ENCODE data around the gene TFAP2B. TPM values are rescaled to one million over a fixed set of nuclear protein-coding genes. Genes with fewer than 3 reads are reported as not detected.

The TFAP2B gene
- total RNA-seq = not detected

- DNase-seq (no peak), ATAC-seq (no peak)
- H3K27me3 Mint-ChIP-seq (ENCODE audit: low read depth) = peaks cover 66% of the 10 kb centered on the region
- H3K9me3 Mint-ChIP-seq (ENCODE audit: insufficient read depth) = no peaks in the 10 kb centered on the region
- H3K36me3 Mint-ChIP-seq (ENCODE audit: low read depth) = peaks cover 6% of the 10 kb centered on the region
- no peak within 1 kb of the TSS for H3K27ac Mint-ChIP-seq
- H3K4me3 Mint-ChIP-seq = no peak within 1 kb of the TSS
- peaks cover 10% of the 10 kb centered on the region for H3K4me1 Mint-ChIP-seq (ENCODE audit: low read depth)
- ChIA-PET POLR2A (no interaction called here), CTCF (no interaction called here)
Observed at GRCh38 chr6:50818673-50819072, at the start of gene TFAP2B. TSS of gene TFAP2B (plus strand) at chr6:50818871. CDS start at chr6:50818892, 21 bp downstream.

GRCh38 chr6:50778696-50779095 lies 40.0 kb upstream of the TFAP2B start:
- Mint-ChIP-seq H3K9me3 (ENCODE audit: insufficient read depth) (no peaks in the 10 kb centered on the region), H3K27me3 (ENCODE audit: low read depth) (no peaks in the 10 kb centered on the region), H3K27ac (no peak overlapping the region), H3K4me1 (ENCODE audit: low read depth) (no peaks in the 10 kb centered on the region), H3K4me3 (no peak overlapping the region), H3K36me3 (ENCODE audit: low read depth) (no peaks in the 10 kb centered on the region)
- DNase-seq = no peak
- ChIA-PET POLR2A (no interaction called here), CTCF (no interaction called here)
- no peak for ATAC-seq

- H3K4me3 Mint-ChIP-seq = no peak overlapping the region
- no peaks in the 10 kb centered on the region for H3K27me3 Mint-ChIP-seq (ENCODE audit: low read depth)
- ChIA-PET POLR2A (no interaction called here), CTCF (no interaction called here)
- no peaks in the 10 kb centered on the region for H3K4me1 Mint-ChIP-seq (ENCODE audit: low read depth)
- no peak for DNase-seq
- H3K36me3 Mint-ChIP-seq (ENCODE audit: low read depth) = no peaks in the 10 kb centered on the region
- no peaks in the 10 kb centered on the region for H3K9me3 Mint-ChIP-seq (ENCODE audit: insufficient read depth)
- H3K27ac Mint-ChIP-seq = no peak overlapping the region
- no peak for ATAC-seq
Observed at GRCh38 chr6:50780382-50780781, 38.3 kb upstream of the TFAP2B start.

- ChIA-PET POLR2A (no interaction called here), CTCF (no interaction called here)
- Mint-ChIP-seq H3K36me3 (ENCODE audit: low read depth) (no peaks in the 10 kb centered on the region), H3K27ac (no peak overlapping the region), H3K27me3 (ENCODE audit: low read depth) (no peaks in the 10 kb centered on the region), H3K4me3 (no peak overlapping the region), H3K4me1 (ENCODE audit: low read depth) (no peaks in the 10 kb centered on the region), H3K9me3 (ENCODE audit: insufficient read depth) (no peaks in the 10 kb centered on the region)
- ATAC-seq = no peak
- no peak for DNase-seq
Observed at GRCh38 chr6:50785921-50786320, 32.8 kb upstream of the TFAP2B start.

- CTCF ChIA-PET = no interaction called here
- H3K4me3 Mint-ChIP-seq = no peak overlapping the region
- no peaks in the 10 kb centered on the region for H3K4me1 Mint-ChIP-seq (ENCODE audit: low read depth)
- DNase-seq = peak; percentile 23
- H3K36me3 Mint-ChIP-seq (ENCODE audit: low read depth) = no peaks in the 10 kb centered on the region
- POLR2A ChIA-PET = no interaction called here
- H3K27ac Mint-ChIP-seq = no peak overlapping the region
- H3K27me3 Mint-ChIP-seq (ENCODE audit: low read depth) = no peaks in the 10 kb centered on the region
- ATAC-seq = no peak
- H3K9me3 Mint-ChIP-seq (ENCODE audit: insufficient read depth) = no peaks in the 10 kb centered on the region
Observed at GRCh38 chr6:50791900-50792508, 26.7 kb upstream of the TFAP2B start.

- DNase-seq (no peak), ATAC-seq (no peak)
Observed at GRCh38 chr6:50792771-50793170, 25.9 kb upstream of the TFAP2B start.

GRCh38 chr6:50795574-50795973 lies 23.1 kb upstream of the TFAP2B start:
- POLR2A ChIA-PET = no interaction called here
- no peak overlapping the region for H3K27ac Mint-ChIP-seq
- no peaks in the 10 kb centered on the region for H3K36me3 Mint-ChIP-seq (ENCODE audit: low read depth)
- ATAC-seq (no peak), DNase-seq (no peak)
- no peaks in the 10 kb centered on the region for H3K4me1 Mint-ChIP-seq (ENCODE audit: low read depth)
- no peak overlapping the region for H3K4me3 Mint-ChIP-seq
- CTCF ChIA-PET = no interaction called here
- H3K9me3 Mint-ChIP-seq (ENCODE audit: insufficient read depth) = no peaks in the 10 kb centered on the region
- H3K27me3 Mint-ChIP-seq (ENCODE audit: low read depth) = no peaks in the 10 kb centered on the region

More at GRCh38 chr6:50792771-50793170, 25.9 kb upstream of the TFAP2B start:
- CTCF ChIA-PET = no interaction called here
- Mint-ChIP-seq H3K4me3 (no peak overlapping the region), H3K36me3 (ENCODE audit: low read depth) (no peaks in the 10 kb centered on the region), H3K9me3 (ENCODE audit: insufficient read depth) (no peaks in the 10 kb centered on the region), H3K27me3 (ENCODE audit: low read depth) (no peaks in the 10 kb centered on the region), H3K27ac (no peak overlapping the region), H3K4me1 (ENCODE audit: low read depth) (no peaks in the 10 kb centered on the region)
- POLR2A ChIA-PET = no interaction called here

- Mint-ChIP-seq H3K4me3 (no peak overlapping the region), H3K27me3 (ENCODE audit: low read depth) (no peaks in the 10 kb centered on the region), H3K4me1 (ENCODE audit: low read depth) (no peaks in the 10 kb centered on the region), H3K36me3 (ENCODE audit: low read depth) (no peaks in the 10 kb centered on the region), H3K27ac (no peak overlapping the region), H3K9me3 (ENCODE audit: insufficient read depth) (no peaks in the 10 kb centered on the region)
- ChIA-PET POLR2A (no interaction called here), CTCF (no interaction called here)
- DNase-seq = no peak
- no peak for ATAC-seq
Observed at GRCh38 chr6:50804283-50804682, 14.4 kb upstream of the TFAP2B start.

GRCh38 chr6:50807035-50807434 lies 11.6 kb upstream of the TFAP2B start:
- H3K27me3 Mint-ChIP-seq (ENCODE audit: low read depth) = no peaks in the 10 kb centered on the region
- no peak for ATAC-seq
- ChIA-PET POLR2A (no interaction called here), CTCF (no interaction called here)
- H3K4me1 Mint-ChIP-seq (ENCODE audit: low read depth) = no peaks in the 10 kb centered on the region
- no peaks in the 10 kb centered on the region for H3K9me3 Mint-ChIP-seq (ENCODE audit: insufficient read depth)
- H3K36me3 Mint-ChIP-seq (ENCODE audit: low read depth) = no peaks in the 10 kb centered on the region
- H3K27ac Mint-ChIP-seq = no peak overlapping the region
- no peak for DNase-seq
- H3K4me3 Mint-ChIP-seq = no peak overlapping the region

GRCh38 chr6:50815436-50816114 lies 3.1 kb upstream of the TFAP2B start:
- H3K4me3 Mint-ChIP-seq = peak overlapping the region; percentile 83
- no peak for DNase-seq
- no peak overlapping the region for H3K27ac Mint-ChIP-seq
- peaks cover 10% of the 10 kb centered on the region for H3K4me1 Mint-ChIP-seq (ENCODE audit: low read depth)
- CTCF ChIA-PET = interaction anchor here (0.6 to 1.0 kb wide), 5 partner anchors 9 to 1148 kb away, joined by 3 read pairs; no protein-coding TSS in a partner anchor
- peaks cover 39% of the 10 kb centered on the region for H3K27me3 Mint-ChIP-seq (ENCODE audit: low read depth)
- H3K36me3 Mint-ChIP-seq (ENCODE audit: low read depth) = peaks cover 4% of the 10 kb centered on the region
- POLR2A ChIA-PET = no interaction called here
- ATAC-seq = no peak
- no peaks in the 10 kb centered on the region for H3K9me3 Mint-ChIP-seq (ENCODE audit: insufficient read depth)

- no peaks in the 10 kb centered on the region for H3K9me3 Mint-ChIP-seq (ENCODE audit: insufficient read depth)
- H3K4me1 Mint-ChIP-seq (ENCODE audit: low read depth) = peaks cover 10% of the 10 kb centered on the region
- CTCF ChIA-PET = interaction anchor here (0.6 to 1.5 kb wide), 6 partner anchors 8 to 1148 kb away, joined by 3 read pairs; no protein-coding TSS in a partner anchor
- peak overlapping the region; percentile 83 for H3K4me3 Mint-ChIP-seq
- POLR2A ChIA-PET = no interaction called here
- peak; percentile 78 for DNase-seq
- peaks cover 5% of the 10 kb centered on the region for H3K36me3 Mint-ChIP-seq (ENCODE audit: low read depth)
- H3K27me3 Mint-ChIP-seq (ENCODE audit: low read depth) = peaks cover 45% of the 10 kb centered on the region
- ATAC-seq = no peak
- no peak overlapping the region for H3K27ac Mint-ChIP-seq
Observed at GRCh38 chr6:50816115-50816675, 2.5 kb upstream of the TFAP2B start.

- no peaks in the 10 kb centered on the region for H3K9me3 Mint-ChIP-seq (ENCODE audit: insufficient read depth)
- H3K4me1 Mint-ChIP-seq (ENCODE audit: low read depth) = peaks cover 10% of the 10 kb centered on the region
- DNase-seq (no peak), ATAC-seq (no peak)
- no peak overlapping the region for H3K4me3 Mint-ChIP-seq
- H3K36me3 Mint-ChIP-seq (ENCODE audit: low read depth) = peaks cover 6% of the 10 kb centered on the region
- POLR2A ChIA-PET = no interaction called here
- CTCF ChIA-PET = interaction anchor here (0.9 to 1.5 kb wide), 2 partner anchors 12 to 95 kb away, joined by 3 read pairs; no protein-coding TSS in a partner anchor
- peaks cover 53% of the 10 kb centered on the region for H3K27me3 Mint-ChIP-seq (ENCODE audit: low read depth)
- H3K27ac Mint-ChIP-seq = no peak overlapping the region
Observed at GRCh38 chr6:50816947-50817645, 1.6 kb upstream of the TFAP2B start.

All from activated CD8-positive, alpha-beta T cell treated with anti-CD3 and anti-CD28 coated beads, Interleukin-2, amount 10 ng/mL, durations not matched to agents 7 days and 5 days (primary cell).